Measurements from ENCODE around the gene HOXC6. TPM values are rescaled to one million over a fixed set of nuclear protein-coding genes. Genes with fewer than 3 reads are reported as not detected.

Gene HOXC6
- total and polyA plus RNA-seq, 9 of the 15 experiments (the other 6 are each of a cell fraction or from before 2014, with no cell fraction given) = 0.06 to 4.0 (median 1.4) TPM

DNA sequence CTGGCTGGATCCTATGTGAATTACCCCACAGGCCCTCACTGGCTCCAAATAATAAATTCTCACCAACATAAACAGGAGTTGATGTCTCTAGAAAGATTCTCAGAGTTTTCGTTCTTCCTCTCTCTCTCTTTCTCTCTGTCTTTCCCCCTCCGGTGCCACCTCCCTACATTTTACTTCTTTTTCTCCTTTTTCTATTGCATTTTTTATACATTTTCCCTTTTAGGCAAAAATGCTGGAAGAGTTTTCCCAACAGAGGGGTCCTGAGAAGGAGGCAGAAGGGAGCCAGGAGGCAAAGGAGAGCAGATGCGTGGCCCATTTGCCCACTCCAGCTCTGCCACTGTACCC lies 826 bp upstream of the HOXC6 start (continued):
- TF ChIP-seq, protein P1, sequence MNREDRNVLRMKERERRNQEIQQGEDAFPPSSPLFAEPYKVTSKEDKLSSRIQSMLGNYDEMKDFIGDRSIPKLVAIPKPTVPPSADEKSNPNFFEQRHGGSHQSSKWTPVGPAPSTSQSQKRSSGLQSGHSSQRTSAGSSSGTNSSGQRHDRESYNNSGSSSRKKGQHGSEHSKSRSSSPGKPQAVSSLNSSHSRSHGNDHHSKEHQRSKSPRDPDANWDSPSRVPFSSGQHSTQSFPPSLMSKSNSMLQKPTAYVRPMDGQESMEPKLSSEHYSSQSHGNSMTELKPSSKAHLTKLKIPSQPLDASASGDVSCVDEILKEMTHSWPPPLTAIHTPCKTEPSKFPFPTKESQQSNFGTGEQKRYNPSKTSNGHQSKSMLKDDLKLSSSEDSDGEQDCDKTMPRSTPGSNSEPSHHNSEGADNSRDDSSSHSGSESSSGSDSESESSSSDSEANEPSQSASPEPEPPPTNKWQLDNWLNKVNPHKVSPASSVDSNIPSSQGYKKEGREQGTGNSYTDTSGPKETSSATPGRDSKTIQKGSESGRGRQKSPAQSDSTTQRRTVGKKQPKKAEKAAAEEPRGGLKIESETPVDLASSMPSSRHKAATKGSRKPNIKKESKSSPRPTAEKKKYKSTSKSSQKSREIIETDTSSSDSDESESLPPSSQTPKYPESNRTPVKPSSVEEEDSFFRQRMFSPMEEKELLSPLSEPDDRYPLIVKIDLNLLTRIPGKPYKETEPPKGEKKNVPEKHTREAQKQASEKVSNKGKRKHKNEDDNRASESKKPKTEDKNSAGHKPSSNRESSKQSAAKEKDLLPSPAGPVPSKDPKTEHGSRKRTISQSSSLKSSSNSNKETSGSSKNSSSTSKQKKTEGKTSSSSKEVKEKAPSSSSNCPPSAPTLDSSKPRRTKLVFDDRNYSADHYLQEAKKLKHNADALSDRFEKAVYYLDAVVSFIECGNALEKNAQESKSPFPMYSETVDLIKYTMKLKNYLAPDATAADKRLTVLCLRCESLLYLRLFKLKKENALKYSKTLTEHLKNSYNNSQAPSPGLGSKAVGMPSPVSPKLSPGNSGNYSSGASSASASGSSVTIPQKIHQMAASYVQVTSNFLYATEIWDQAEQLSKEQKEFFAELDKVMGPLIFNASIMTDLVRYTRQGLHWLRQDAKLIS (CRISPR knock-in tag; IDR thresholded peaks at IDR 0.05) = no peak

DNA sequence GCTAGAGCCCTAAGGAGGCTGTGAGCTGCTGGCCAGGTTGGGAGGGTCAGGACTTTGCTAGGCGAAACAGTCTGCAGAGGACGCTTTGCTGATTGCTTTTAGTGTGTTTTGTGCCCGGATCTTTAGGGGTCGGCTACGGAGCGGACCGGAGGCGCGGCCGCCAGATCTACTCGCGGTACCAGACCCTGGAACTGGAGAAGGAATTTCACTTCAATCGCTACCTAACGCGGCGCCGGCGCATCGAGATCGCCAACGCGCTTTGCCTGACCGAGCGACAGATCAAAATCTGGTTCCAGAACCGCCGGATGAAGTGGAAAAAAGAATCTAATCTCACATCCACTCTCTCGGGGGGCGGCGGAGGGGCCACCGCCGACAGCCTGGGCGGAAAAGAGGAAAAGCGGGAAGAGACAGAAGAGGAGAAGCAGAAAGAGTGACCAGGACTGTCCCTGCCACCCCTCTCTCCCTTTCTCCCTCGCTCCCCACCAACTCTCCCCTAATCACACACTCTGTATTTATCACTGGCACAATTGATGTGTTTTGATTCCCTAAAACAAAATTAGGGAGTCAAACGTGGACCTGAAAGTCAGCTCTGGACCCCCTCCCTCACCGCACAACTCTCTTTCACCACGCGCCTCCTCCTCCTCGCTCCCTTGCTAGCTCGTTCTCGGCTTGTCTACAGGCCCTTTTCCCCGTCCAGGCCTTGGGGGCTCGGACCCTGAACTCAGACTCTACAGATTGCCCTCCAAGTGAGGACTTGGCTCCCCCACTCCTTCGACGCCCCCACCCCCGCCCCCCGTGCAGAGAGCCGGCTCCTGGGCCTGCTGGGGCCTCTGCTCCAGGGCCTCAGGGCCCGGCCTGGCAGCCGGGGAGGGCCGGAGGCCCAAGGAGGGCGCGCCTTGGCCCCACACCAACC lies 1.5 kb downstream of the HOXC6 start:
- 83% methylated on average over 29 of the region's 53 CpGs for WGBS (ENCODE audit: insufficient coverage, low coverage, missing lambda C conversion rate)
- Histone ChIP-seq H3K9me3 (replicated peaks; ENCODE audit: control insufficient read depth, insufficient read depth, low read depth, low read length) (no peaks in the 10 kb centered on the region), H3K9ac (ENCODE audit: insufficient read depth in 1 of 2, low read depth in 2 of 2, low read length in 2 of 2) (no peak overlapping the region), H3K27me3 (ENCODE audit: control insufficient read depth in 2 of 2, insufficient read depth in 2 of 2, low read length in 2 of 2) (no peaks in the 10 kb centered on the region), H3K36me3 (ENCODE audit: control insufficient read depth, insufficient read depth, low read length) (peaks cover 2% of the 10 kb centered on the region; the same call in 1 of the 3 replicates), H3K27ac (ENCODE audit: extremely low read depth, low read depth, low read length) (no peak overlapping the region), H3K79me2 (ENCODE audit: control insufficient read depth, insufficient read depth, low read length) (no peaks in the 10 kb centered on the region), H4K20me1 (replicated peaks; ENCODE audit: control insufficient read depth, insufficient read depth, low read length) (no peaks in the 10 kb centered on the region), H3K4me3 (no peak overlapping the region), H2AFZ (ENCODE audit: low read depth, low read length) (no peak overlapping the region), H3K9me1 (ENCODE audit: control insufficient read depth, insufficient read depth, low read length) (no peaks in the 10 kb centered on the region), H3K4me2 (ENCODE audit: insufficient read depth, low read length) (no peak overlapping the region), H3K4me1 (replicated peaks in 1 of 2; ENCODE audit: control insufficient read depth in 2 of 2, insufficient read depth in 2 of 2, low read length in 2 of 2) (peaks cover 3 to 25% of the 10 kb centered on the region in 2 experiments; a peak in 3 of 5 replicates)
- BruUV-seq (replicated peaks) = no TSS peak
- FAIRE-seq (no peak), DNase-seq (ENCODE audit: extremely low read depth in 1 of 4, low spot score in 3 of 4) (no peak), ATAC-seq (no peak)
- ChIA-PET CTCF (ENCODE audit: low intra/inter-chr PET ratio) (no interaction called here), POLR2A (interaction anchor here (0.6 to 1.0 kb wide), 2 partner anchors 9 to 675 kb away, joined by 3 read pairs; no protein-coding TSS in a partner anchor)
- in situ Hi-C loops (cut with MboI) = loop anchor here (10.0 kb wide), 1 partner anchor 165 kb away; no protein-coding TSS in a partner anchor
- TF ChIP-seq, protein P2, sequence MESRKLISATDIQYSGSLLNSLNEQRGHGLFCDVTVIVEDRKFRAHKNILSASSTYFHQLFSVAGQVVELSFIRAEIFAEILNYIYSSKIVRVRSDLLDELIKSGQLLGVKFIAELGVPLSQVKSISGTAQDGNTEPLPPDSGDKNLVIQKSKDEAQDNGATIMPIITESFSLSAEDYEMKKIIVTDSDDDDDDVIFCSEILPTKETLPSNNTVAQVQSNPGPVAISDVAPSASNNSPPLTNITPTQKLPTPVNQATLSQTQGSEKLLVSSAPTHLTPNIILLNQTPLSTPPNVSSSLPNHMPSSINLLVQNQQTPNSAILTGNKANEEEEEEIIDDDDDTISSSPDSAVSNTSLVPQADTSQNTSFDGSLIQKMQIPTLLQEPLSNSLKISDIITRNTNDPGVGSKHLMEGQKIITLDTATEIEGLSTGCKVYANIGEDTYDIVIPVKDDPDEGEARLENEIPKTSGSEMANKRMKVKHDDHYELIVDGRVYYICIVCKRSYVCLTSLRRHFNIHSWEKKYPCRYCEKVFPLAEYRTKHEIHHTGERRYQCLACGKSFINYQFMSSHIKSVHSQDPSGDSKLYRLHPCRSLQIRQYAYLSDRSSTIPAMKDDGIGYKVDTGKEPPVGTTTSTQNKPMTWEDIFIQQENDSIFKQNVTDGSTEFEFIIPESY (CRISPR knock-in tag; IDR thresholded peaks at IDR 0.05) = peak; percentile 87
- TF ChIP-seq, protein P3, sequence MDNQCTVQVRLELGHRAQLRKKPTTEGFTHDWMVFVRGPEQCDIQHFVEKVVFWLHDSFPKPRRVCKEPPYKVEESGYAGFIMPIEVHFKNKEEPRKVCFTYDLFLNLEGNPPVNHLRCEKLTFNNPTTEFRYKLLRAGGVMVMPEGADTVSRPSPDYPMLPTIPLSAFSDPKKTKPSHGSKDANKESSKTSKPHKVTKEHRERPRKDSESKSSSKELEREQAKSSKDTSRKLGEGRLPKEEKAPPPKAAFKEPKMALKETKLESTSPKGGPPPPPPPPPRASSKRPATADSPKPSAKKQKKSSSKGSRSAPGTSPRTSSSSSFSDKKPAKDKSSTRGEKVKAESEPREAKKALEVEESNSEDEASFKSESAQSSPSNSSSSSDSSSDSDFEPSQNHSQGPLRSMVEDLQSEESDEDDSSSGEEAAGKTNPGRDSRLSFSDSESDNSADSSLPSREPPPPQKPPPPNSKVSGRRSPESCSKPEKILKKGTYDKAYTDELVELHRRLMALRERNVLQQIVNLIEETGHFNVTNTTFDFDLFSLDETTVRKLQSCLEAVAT (IDR thresholded peaks at IDR 0.05) = 0 out of 4 replicates have a peak, but pooled peaks of 1 of the 2 experiments have one; percentile 20
- TF ChIP-seq NR2C2 (CRISPR knock-in tag; IDR thresholded peaks at IDR 0.05) (no peak), NR2C2 (tag; IDR thresholded peaks at IDR 0.05) (no peak), ZNF324 (CRISPR knock-in tag; IDR thresholded peaks at IDR 0.05) (no peak)
- intact Hi-C loops (cut with micrococcal nuclease) = no loop called here
